SK-N-SH treated with all-trans-retinoic acid at 6 μM for 48 hours (cell line): Measurements from ENCODE around the gene CGA.

Experiments
- ATAC-seq: fragments of 200-7000 bp; cut with Tn5 transposase; 3 replicates; pipeline ENCODE4 v1.9.1; 2020; ENCODE audit warnings: mild to moderate bottlenecking, moderate library complexity
- BACH2 ChIP-seq: fragments of 250-450 bp; sonication (Bioruptor Pico); IDR thresholded peaks from 2 replicates; pipeline ENCODE4 v1.9.0; 2021; ENCODE audit warnings: mild to moderate bottlenecking, borderline replicate concordance
- CREB5 ChIP-seq: fragments of 250-450 bp; sonication (Bioruptor Pico); IDR thresholded peaks from 2 replicates; pipeline ENCODE4 v1.5.1; 2020; ENCODE audit warnings: low read depth, mild to moderate bottlenecking, moderate library complexity
- ESRRG ChIP-seq: fragments of 250-450 bp; sonication (Bioruptor Pico); IDR thresholded peaks from 2 replicates; pipeline ENCODE4 v1.6.1; 2021; ENCODE audit warnings: mild to moderate bottlenecking
- ISL1 ChIP-seq: fragments of 250-450 bp; sonication (Bioruptor Pico); IDR thresholded peaks from 2 replicates; pipeline ENCODE4 v2.1.2; 2022; ENCODE audit warnings: mild to moderate bottlenecking, moderate library complexity
- PATZ1 ChIP-seq: fragments of 250-450 bp; sonication (Bioruptor Pico); IDR thresholded peaks from 2 replicates; pipeline ENCODE4 v1.8.0; 2020; ENCODE audit warnings: mild to moderate bottlenecking, moderate library complexity, borderline replicate concordance
- POU6F1 ChIP-seq: fragments of 250-450 bp; sonication (Bioruptor Pico); IDR thresholded peaks from 2 replicates; pipeline ENCODE4 v1.8.0; 2021; ENCODE audit warnings: low read depth, mild to moderate bottlenecking, moderate library complexity, borderline replicate concordance
- RARB ChIP-seq: fragments of 250-450 bp; sonication (Bioruptor Pico); IDR thresholded peaks from 2 replicates; pipeline ENCODE4 v1.8.0; 2021; ENCODE audit warnings: mild to moderate bottlenecking, moderate library complexity
- SNAI2 ChIP-seq: fragments of 250-450 bp; sonication (Bioruptor Pico); IDR thresholded peaks from 2 replicates; pipeline ENCODE4 v1.5.0; 2020; ENCODE audit warnings: mild to moderate bottlenecking, moderate library complexity
- TOX ChIP-seq: fragments of 250-450 bp; sonication (Bioruptor Pico); IDR thresholded peaks from 2 replicates; pipeline ENCODE4 v1.8.0; 2021; ENCODE audit warnings: mild to moderate bottlenecking, moderate library complexity, borderline replicate concordance
- TSHZ2 ChIP-seq: fragments of 250-450 bp; sonication (Bioruptor Pico); IDR thresholded peaks from 2 replicates; pipeline ENCODE4 v1.5.0; 2020; ENCODE audit warnings: mild to moderate bottlenecking, moderate library complexity
- ZC3H10 ChIP-seq: fragments of 250-450 bp; sonication (Bioruptor Pico); IDR thresholded peaks from 2 replicates; pipeline ENCODE4 v1.5.1; 2021; ENCODE audit warnings: mild to moderate bottlenecking, moderate library complexity
- ZFP3 ChIP-seq: fragments of 250-450 bp; sonication (Bioruptor Pico); IDR thresholded peaks from 2 replicates; pipeline ENCODE4 v1.5.0; 2020; ENCODE audit warnings: mild to moderate bottlenecking, moderate library complexity

CGA gene

GRCh38 chr6:87045521-87046075 lies 49.3 kb downstream of the CGA start:
- ATAC-seq: no peak
- TF ChIP-seq PATZ1 (CRISPR knock-in tag) (no peak), SNAI2 (no peak), POU6F1 (CRISPR knock-in tag) (no peak), ISL1 (CRISPR knock-in tag) (no peak), TSHZ2 (CRISPR knock-in tag) (no peak), ZC3H10 (CRISPR knock-in tag) (no peak)
- TF ChIP-seq, all 23 proteins: peak for 0

- no peak for TF ChIP-seq CREB5 (CRISPR knock-in tag)
- no peak for TF ChIP-seq SNAI2
- no peak for TF ChIP-seq TOX (CRISPR knock-in tag)
- no peak for TF ChIP-seq ESRRG (CRISPR knock-in tag)
- no peak for TF ChIP-seq ZFP3
- TF ChIP-seq BACH2: no peak
- no peak for TF ChIP-seq RARB (CRISPR knock-in tag)
- TF ChIP-seq, all 23 proteins: peak for 0
- ATAC-seq: no peak
Observed at GRCh38 chr6:87040729-87041128, 54.2 kb downstream of the CGA start.
